Osteocyte (in vitro differentiated cells): ENCODE data around the gene RBM10. TPM values are rescaled to one million over a fixed set of nuclear protein-coding genes. Genes with fewer than 3 reads are reported as not detected.

Experiments
- DNase-seq: peaks from one replicate; pipeline ENCODE4 v3.0.0; 2021; ENCODE audit warnings: mixed read lengths; ENCODE audit not compliant: unreplicated experiment; ENCODE audit errors: extremely low spot score
- H3K27ac Mint-ChIP-seq: one replicate; pipeline ENCODE4 v1.8.0; 2021; ENCODE audit warnings: mild to moderate bottlenecking, mixed read lengths; ENCODE audit not compliant: unreplicated experiment
- H3K27me3 Mint-ChIP-seq: one replicate; pipeline ENCODE4 v1.8.0; 2021; ENCODE audit warnings: mixed read lengths; ENCODE audit not compliant: unreplicated experiment
- H3K36me3 Mint-ChIP-seq: one replicate; pipeline ENCODE4 v1.8.0; 2021; ENCODE audit warnings: mixed read lengths; ENCODE audit not compliant: unreplicated experiment
- H3K4me1 Mint-ChIP-seq: one replicate; pipeline ENCODE4 v1.8.0; 2021; ENCODE audit warnings: mixed read lengths; ENCODE audit not compliant: unreplicated experiment
- H3K4me3 Mint-ChIP-seq: one replicate; pipeline ENCODE4 v1.8.0; 2021; ENCODE audit warnings: mild to moderate bottlenecking, moderate library complexity, mixed read lengths; ENCODE audit not compliant: unreplicated experiment
- H3K9me3 Mint-ChIP-seq: one replicate; pipeline ENCODE4 v1.8.0; 2021; ENCODE audit warnings: mixed read lengths; ENCODE audit not compliant: unreplicated experiment
- CTCF ChIP-seq: fragments of 200-600 bp; sonication (generic); IDR thresholded peaks from 2 replicates; pipeline ENCODE4 v1.5.0; 2021; ENCODE audit warnings: antibody characterized with exemption, mild to moderate bottlenecking, moderate library complexity
- total RNA-seq: library from RNA; stranded (reverse); gene quantifications from 2 replicates; pipeline ENCODE4 v1.2.1, GENCODE V29; 2021

The RBM10 gene
- total RNA-seq, 1 donor from 2014 or later: 36.9 TPM

- Mint-ChIP-seq H3K4me3 (no peak overlapping the region), H3K36me3 (peaks cover 2% of the 10 kb centered on the region), H3K27ac (no peak overlapping the region), H3K27me3 (no peaks in the 10 kb centered on the region), H3K9me3 (no peaks in the 10 kb centered on the region), H3K4me1 (no peaks in the 10 kb centered on the region)
- no peak for TF ChIP-seq CTCF
- no peak for DNase-seq
Observed at GRCh38 chrX:47168495-47169073, 23.6 kb downstream of the RBM10 start.

- DNase-seq: no peak
- H3K27me3 Mint-ChIP-seq: no peaks in the 10 kb centered on the region
- peaks cover 4% of the 10 kb centered on the region for H3K36me3 Mint-ChIP-seq
- TF ChIP-seq CTCF: no peak
- H3K27ac Mint-ChIP-seq: no peak overlapping the region
- no peak overlapping the region for H3K4me3 Mint-ChIP-seq
- H3K9me3 Mint-ChIP-seq: no peaks in the 10 kb centered on the region
- no peaks in the 10 kb centered on the region for H3K4me1 Mint-ChIP-seq
Observed at GRCh38 chrX:47169273-47169672, 24.3 kb downstream of the RBM10 start.

- no peak for DNase-seq
- H3K27ac Mint-ChIP-seq: no peak overlapping the region
- no peak for TF ChIP-seq CTCF
- H3K9me3 Mint-ChIP-seq: no peaks in the 10 kb centered on the region
- H3K36me3 Mint-ChIP-seq: peaks cover 5% of the 10 kb centered on the region
- H3K27me3 Mint-ChIP-seq: no peaks in the 10 kb centered on the region
- H3K4me1 Mint-ChIP-seq: no peaks in the 10 kb centered on the region
- H3K4me3 Mint-ChIP-seq: no peak overlapping the region
Observed at GRCh38 chrX:47169726-47170515, 24.9 kb downstream of the RBM10 start.

GRCh38 chrX:47170861-47171692 lies 26.1 kb downstream of the RBM10 start:
- H3K27ac Mint-ChIP-seq: no peak overlapping the region
- DNase-seq: no peak
- no peak overlapping the region for H3K4me3 Mint-ChIP-seq
- no peaks in the 10 kb centered on the region for H3K4me1 Mint-ChIP-seq
- no peaks in the 10 kb centered on the region for H3K27me3 Mint-ChIP-seq
- TF ChIP-seq CTCF: no peak
- H3K36me3 Mint-ChIP-seq: peaks cover 5% of the 10 kb centered on the region
- H3K9me3 Mint-ChIP-seq: no peaks in the 10 kb centered on the region

- no peaks in the 10 kb centered on the region for H3K4me1 Mint-ChIP-seq
- DNase-seq: no peak
- no peak overlapping the region for H3K27ac Mint-ChIP-seq
- peaks cover 5% of the 10 kb centered on the region for H3K36me3 Mint-ChIP-seq
- H3K27me3 Mint-ChIP-seq: no peaks in the 10 kb centered on the region
- H3K4me3 Mint-ChIP-seq: no peak overlapping the region
- TF ChIP-seq CTCF: no peak
- H3K9me3 Mint-ChIP-seq: no peaks in the 10 kb centered on the region
Observed at GRCh38 chrX:47171996-47172395, 27.0 kb downstream of the RBM10 start.
